ENCODE data around the gene CFP.

CFP gene

DNA sequence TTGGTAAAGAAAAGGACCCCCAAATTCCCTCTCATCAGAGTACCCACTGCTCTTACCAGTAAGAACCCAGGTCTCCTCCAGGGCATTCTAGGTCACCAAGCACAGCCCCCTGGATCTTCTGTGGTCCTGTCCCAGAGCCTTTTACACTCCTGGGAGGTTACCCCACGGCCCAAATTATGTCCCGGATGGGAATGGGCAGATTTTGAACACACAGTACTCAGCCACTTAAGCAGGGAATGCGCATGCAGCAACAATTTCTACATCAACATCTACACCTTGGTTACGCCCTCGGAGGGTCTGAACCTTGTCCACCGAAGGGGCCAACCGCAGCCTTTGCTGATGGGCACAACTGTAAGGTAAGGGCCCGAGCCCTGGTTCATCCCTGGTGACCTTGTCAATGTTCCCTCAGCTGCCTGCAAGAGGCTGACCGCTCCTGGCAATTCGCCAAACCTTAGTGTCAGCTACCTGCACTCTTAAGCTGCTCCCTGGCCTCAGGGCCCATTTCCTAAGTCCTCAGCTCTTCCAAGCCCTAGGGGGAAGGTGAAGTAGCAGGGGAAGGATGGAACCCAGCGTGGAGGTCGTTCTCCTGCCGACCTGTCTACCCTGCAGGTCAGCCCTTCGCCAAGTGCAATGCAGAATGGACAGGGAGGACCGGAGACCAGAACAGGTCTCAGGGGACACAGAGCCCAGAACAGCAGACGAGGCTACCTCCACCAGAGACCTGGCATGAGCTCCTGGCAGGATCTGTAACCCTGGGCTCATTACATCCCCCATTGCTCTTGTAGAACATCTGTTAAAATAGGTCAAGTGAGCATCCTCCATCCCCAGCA, 41.6 kb downstream of the CFP start:
- Histone ChIP-seq H3K4me1 (ENCODE audit: control insufficient read depth, insufficient read depth, low read length) (no peaks in the 10 kb centered on the region), H3K27me3 (ENCODE audit: control insufficient read depth, insufficient read depth, low read length) (no peaks in the 10 kb centered on the region), H3K9ac (ENCODE audit: low read length) (no peak overlapping the region), H3K4me3 (ENCODE audit: low read length) (no peak overlapping the region), H3K27ac (ENCODE audit: low read depth, low read length) (no peak overlapping the region), H3K36me3 (ENCODE audit: control insufficient read depth, insufficient read depth, low read length) (no peaks in the 10 kb centered on the region)

- H3K36me3 ChIP-seq (ENCODE audit: control insufficient read depth, insufficient read depth, low read length) = no peaks in the 10 kb centered on the region
- H3K27ac ChIP-seq (ENCODE audit: low read depth, low read length) = no peak overlapping the region
- H3K9ac ChIP-seq (ENCODE audit: low read length) = no peak overlapping the region
- H3K27me3 ChIP-seq (ENCODE audit: control insufficient read depth, insufficient read depth, low read length) = no peaks in the 10 kb centered on the region
- H3K4me3 ChIP-seq (ENCODE audit: low read length) = no peak overlapping the region
- H3K4me1 ChIP-seq (ENCODE audit: control insufficient read depth, insufficient read depth, low read length) = no peaks in the 10 kb centered on the region
Observed at GRCh38 chrX:47587091-47587891, 42.4 kb downstream of the CFP start.

- no peak overlapping the region for H3K4me3 ChIP-seq (ENCODE audit: low read length)
- no peaks in the 10 kb centered on the region for H3K27me3 ChIP-seq (ENCODE audit: control insufficient read depth, insufficient read depth, low read length)
- H3K36me3 ChIP-seq (ENCODE audit: control insufficient read depth, insufficient read depth, low read length) = no peaks in the 10 kb centered on the region
- H3K9ac ChIP-seq (ENCODE audit: low read length) = no peak overlapping the region
- H3K27ac ChIP-seq (ENCODE audit: low read depth, low read length) = no peak overlapping the region
- H3K4me1 ChIP-seq (ENCODE audit: control insufficient read depth, insufficient read depth, low read length) = peaks cover 3% of the 10 kb centered on the region
Observed at GRCh38 chrX:47586043-47586787, 43.5 kb downstream of the CFP start.

DNA sequence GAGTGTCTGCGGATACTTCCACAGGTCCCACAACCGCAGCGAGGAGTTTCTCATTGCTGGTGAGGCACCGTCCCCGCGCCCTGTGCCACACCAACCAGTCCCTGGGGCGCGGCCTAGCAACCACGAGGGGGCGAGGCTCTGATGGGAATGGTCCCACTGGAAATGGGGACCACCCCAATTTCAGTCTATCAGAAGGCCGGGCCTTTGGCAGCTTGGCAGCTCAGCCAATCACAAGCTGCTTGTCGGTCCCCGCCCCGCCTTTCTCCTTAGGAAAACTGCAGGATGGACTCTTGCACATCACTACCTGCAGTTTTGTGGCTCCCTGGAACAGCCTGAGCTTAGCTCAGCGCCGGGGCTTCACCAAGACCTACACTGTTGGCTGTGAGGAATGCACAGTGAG, 44.5 kb downstream of the CFP start:
- Histone ChIP-seq H3K4me3 (ENCODE audit: low read length) (no peak overlapping the region), H3K27me3 (ENCODE audit: control insufficient read depth, insufficient read depth, low read length) (no peaks in the 10 kb centered on the region), H3K4me1 (ENCODE audit: control insufficient read depth, insufficient read depth, low read length) (peaks cover 3% of the 10 kb centered on the region), H3K27ac (ENCODE audit: low read depth, low read length) (no peak overlapping the region), H3K36me3 (ENCODE audit: control insufficient read depth, insufficient read depth, low read length) (no peaks in the 10 kb centered on the region), H3K9ac (ENCODE audit: low read length) (no peak overlapping the region)

DNA sequence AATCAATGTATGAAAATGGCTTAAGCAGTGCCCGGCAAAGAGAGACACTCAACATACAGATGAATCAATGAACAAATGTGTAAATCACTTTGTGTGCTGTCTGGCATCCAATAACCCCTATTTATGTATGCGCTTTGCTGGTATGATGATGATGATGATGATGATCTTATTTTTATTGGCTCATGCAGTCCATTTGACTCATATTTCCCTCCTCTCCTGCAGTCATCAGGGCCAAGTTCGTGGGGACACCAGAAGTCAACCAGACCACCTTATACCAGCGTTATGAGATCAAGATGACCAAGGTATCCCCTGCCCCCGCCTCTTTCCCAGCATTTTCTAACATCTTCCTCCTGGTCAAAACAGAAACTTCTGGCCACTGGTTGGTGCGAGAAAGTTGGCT, 45.0 kb downstream of the CFP start:
- no peak overlapping the region for H3K9ac ChIP-seq (ENCODE audit: low read length)
- no peaks in the 10 kb centered on the region for H3K27me3 ChIP-seq (ENCODE audit: control insufficient read depth, insufficient read depth, low read length)
- H3K4me3 ChIP-seq (ENCODE audit: low read length) = no peak overlapping the region
- H3K27ac ChIP-seq (ENCODE audit: low read depth, low read length) = no peak overlapping the region
- peaks cover 3% of the 10 kb centered on the region for H3K4me1 ChIP-seq (ENCODE audit: control insufficient read depth, insufficient read depth, low read length)
- H3K36me3 ChIP-seq (ENCODE audit: control insufficient read depth, insufficient read depth, low read length) = no peaks in the 10 kb centered on the region

DNA sequence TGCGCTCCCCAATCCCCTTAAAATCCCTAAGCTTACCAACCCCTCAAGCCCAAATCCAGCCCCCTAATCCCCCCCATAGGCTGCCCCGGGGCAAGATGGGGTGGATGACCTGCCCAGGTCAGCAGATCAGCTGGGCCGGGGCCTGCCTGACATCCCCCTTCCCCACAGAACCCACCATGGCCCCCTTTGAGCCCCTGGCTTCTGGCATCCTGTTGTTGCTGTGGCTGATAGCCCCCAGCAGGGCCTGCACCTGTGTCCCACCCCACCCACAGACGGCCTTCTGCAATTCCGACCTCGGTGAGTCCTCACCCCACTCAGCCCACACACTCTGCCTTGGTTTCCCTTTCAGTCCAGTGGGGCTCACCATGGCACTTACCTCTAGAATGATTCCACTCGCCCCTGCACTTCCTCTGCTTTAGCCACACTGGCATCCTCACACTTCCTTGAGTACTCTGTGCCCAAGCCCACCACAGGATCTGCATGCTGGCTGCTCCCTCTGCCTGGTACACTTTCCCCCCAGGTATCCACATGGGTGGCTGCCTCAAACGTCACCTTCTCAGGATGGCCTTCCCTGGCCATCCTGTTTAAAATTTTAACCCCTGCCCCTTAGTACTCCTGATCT, 46.4 kb downstream of the CFP start:
- no peak overlapping the region for H3K9ac ChIP-seq (ENCODE audit: low read length)
- H3K27me3 ChIP-seq (ENCODE audit: control insufficient read depth, insufficient read depth, low read length) = no peaks in the 10 kb centered on the region
- no peaks in the 10 kb centered on the region for H3K36me3 ChIP-seq (ENCODE audit: control insufficient read depth, insufficient read depth, low read length)
- H3K4me1 ChIP-seq (ENCODE audit: control insufficient read depth, insufficient read depth, low read length) = peaks cover 3% of the 10 kb centered on the region
- H3K4me3 ChIP-seq (ENCODE audit: low read length) = no peak overlapping the region
- peak overlapping the region; percentile 84 for H3K27ac ChIP-seq (ENCODE audit: low read depth, low read length)

DNA sequence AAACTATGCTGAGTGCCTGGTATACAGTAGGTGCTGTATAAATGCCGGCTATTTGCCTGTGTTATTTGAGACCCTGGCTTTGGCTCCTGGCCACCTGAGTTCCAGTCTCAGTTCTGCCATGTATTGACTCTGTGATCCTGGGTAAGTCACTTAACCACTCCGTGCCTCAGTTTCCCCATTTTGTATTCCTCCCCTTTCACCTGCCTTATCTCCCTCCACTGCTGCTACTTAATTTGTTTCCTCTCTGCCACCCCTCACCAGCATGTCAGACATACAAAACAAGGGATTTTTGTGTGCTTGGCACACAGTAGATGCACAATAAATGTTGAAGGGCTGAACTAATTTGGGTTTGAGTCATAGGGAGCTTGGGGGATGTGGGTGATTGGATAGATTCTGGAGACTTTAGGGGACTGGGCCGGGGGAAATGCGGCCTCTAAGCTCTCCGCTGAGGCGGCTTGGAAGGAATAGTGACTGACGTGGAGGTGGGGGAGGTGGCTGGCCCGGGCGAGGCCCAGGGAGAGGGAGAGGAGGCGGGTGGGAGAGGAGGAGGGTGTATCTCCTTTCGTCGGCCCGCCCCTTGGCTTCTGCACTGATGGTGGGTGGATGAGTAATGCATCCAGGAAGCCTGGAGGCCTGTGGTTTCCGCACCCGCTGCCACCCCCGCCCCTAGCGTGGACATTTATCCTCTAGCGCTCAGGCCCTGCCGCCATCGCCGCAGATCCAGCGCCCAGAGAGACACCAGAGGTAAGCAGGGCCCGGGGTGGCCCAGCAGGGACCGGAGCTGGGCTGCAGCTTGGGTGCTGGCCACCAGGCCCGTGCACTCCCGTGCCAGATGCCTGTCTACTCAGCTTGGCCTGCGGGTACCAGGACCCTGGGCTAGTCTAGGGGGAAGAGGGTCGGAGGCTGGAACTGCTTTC, 47.7 kb downstream of the CFP start, which contains the start of gene TIMP1:
Gene TIMP1 (plus strand): TSS at position 706 of the 917 bp plus-strand sequence. CDS start 980 bp downstream, outside the sequence.
- Histone ChIP-seq H3K9ac (ENCODE audit: low read length) (peak within 1 kb of the TSS; percentile 32), H3K4me1 (ENCODE audit: control insufficient read depth, insufficient read depth, low read length) (peaks cover 3% of the 10 kb centered on the region), H3K4me3 (ENCODE audit: low read length) (peak within 1 kb of the TSS; percentile 55), H3K36me3 (ENCODE audit: control insufficient read depth, insufficient read depth, low read length) (no peaks in the 10 kb centered on the region), H3K27me3 (ENCODE audit: control insufficient read depth, insufficient read depth, low read length) (no peaks in the 10 kb centered on the region), H3K27ac (ENCODE audit: low read depth, low read length) (peak within 1 kb of the TSS; percentile 84)

- H3K27ac ChIP-seq (ENCODE audit: low read depth, low read length) = no peak overlapping the region
- no peak overlapping the region for H3K9ac ChIP-seq (ENCODE audit: low read length)
- peaks cover 4% of the 10 kb centered on the region for H3K27me3 ChIP-seq (ENCODE audit: control insufficient read depth, insufficient read depth, low read length)
- peaks cover 3% of the 10 kb centered on the region for H3K4me1 ChIP-seq (ENCODE audit: control insufficient read depth, insufficient read depth, low read length)
- no peak overlapping the region for H3K4me3 ChIP-seq (ENCODE audit: low read length)
- no peaks in the 10 kb centered on the region for H3K36me3 ChIP-seq (ENCODE audit: control insufficient read depth, insufficient read depth, low read length)
Observed at GRCh38 chrX:47579537-47579936, 50.2 kb downstream of the CFP start.

- H3K4me3 ChIP-seq (ENCODE audit: low read length) = no peak overlapping the region
Observed at GRCh38 chrX:47578692-47579091, 51.0 kb downstream of the CFP start.

DNA sequence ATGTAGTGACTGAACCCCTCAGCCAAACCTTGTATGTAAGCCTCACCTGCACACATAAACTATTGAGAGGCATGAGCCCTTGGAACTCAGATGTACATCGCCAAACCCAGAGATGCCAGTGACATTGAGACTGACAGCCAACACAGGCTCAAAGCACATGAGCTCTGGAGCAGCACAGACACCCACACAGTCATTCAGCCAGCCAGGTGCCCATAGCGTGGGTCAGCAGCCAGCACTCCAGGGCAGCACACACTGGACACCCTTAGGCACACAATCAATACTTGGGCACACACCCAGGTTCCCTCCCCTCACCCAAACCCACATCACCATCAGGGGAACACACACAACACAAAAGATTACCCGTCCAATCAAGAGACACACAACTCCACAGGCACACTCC, 51.8 kb downstream of the CFP start:
- peaks cover 4% of the 10 kb centered on the region for H3K27me3 ChIP-seq (ENCODE audit: control insufficient read depth, insufficient read depth, low read length)
- H3K27ac ChIP-seq (ENCODE audit: low read depth, low read length) = no peak overlapping the region
- H3K4me3 ChIP-seq (ENCODE audit: low read length) = no peak overlapping the region
- H3K4me1 ChIP-seq (ENCODE audit: control insufficient read depth, insufficient read depth, low read length) = peaks cover 3% of the 10 kb centered on the region
- H3K9ac ChIP-seq (ENCODE audit: low read length) = no peak overlapping the region
- H3K36me3 ChIP-seq (ENCODE audit: control insufficient read depth, insufficient read depth, low read length) = no peaks in the 10 kb centered on the region

More at GRCh38 chrX:47578692-47579091, 51.0 kb downstream of the CFP start:
- no peaks in the 10 kb centered on the region for H3K36me3 ChIP-seq (ENCODE audit: control insufficient read depth, insufficient read depth, low read length)
- H3K9ac ChIP-seq (ENCODE audit: low read length) = no peak overlapping the region
- H3K27me3 ChIP-seq (ENCODE audit: control insufficient read depth, insufficient read depth, low read length) = peaks cover 4% of the 10 kb centered on the region
- no peak overlapping the region for H3K27ac ChIP-seq (ENCODE audit: low read depth, low read length)
- peaks cover 3% of the 10 kb centered on the region for H3K4me1 ChIP-seq (ENCODE audit: control insufficient read depth, insufficient read depth, low read length)

DNA sequence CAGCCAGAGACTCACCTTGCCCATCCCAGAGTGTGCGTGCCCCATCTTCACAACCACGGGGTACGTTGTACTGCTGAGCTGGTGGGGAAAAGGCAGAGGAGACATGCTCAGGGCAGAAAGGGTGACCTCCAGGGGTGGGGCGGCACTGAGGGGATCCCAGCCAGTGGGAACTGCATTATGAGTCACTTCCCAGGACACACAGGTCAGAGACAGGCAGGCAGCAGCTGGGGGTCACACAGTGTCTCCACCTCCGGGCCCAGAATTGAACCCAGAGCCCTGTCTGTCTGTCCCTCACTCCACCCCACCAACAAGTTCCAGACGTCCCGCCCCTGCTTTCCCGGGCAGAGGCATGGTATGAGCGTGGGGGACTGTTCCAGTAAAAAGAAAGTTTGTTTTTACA, 52.3 kb downstream of the CFP start:
- peaks cover 3% of the 10 kb centered on the region for H3K4me1 ChIP-seq (ENCODE audit: control insufficient read depth, insufficient read depth, low read length)
- H3K4me3 ChIP-seq (ENCODE audit: low read length) = no peak overlapping the region
- H3K27me3 ChIP-seq (ENCODE audit: control insufficient read depth, insufficient read depth, low read length) = peaks cover 4% of the 10 kb centered on the region
- H3K36me3 ChIP-seq (ENCODE audit: control insufficient read depth, insufficient read depth, low read length) = no peaks in the 10 kb centered on the region
- no peak overlapping the region for H3K9ac ChIP-seq (ENCODE audit: low read length)
- H3K27ac ChIP-seq (ENCODE audit: low read depth, low read length) = no peak overlapping the region

All from rectal smooth muscle tissue (tissue), 1 donor.